ENCODE results near the gene POM121.
"Not testable (repeated sequence)": the region's sequence is repeated elsewhere in the genome, so short reads cannot be mapped to it uniquely, and the experiment has no call there.

Gene POM121

DNA sequence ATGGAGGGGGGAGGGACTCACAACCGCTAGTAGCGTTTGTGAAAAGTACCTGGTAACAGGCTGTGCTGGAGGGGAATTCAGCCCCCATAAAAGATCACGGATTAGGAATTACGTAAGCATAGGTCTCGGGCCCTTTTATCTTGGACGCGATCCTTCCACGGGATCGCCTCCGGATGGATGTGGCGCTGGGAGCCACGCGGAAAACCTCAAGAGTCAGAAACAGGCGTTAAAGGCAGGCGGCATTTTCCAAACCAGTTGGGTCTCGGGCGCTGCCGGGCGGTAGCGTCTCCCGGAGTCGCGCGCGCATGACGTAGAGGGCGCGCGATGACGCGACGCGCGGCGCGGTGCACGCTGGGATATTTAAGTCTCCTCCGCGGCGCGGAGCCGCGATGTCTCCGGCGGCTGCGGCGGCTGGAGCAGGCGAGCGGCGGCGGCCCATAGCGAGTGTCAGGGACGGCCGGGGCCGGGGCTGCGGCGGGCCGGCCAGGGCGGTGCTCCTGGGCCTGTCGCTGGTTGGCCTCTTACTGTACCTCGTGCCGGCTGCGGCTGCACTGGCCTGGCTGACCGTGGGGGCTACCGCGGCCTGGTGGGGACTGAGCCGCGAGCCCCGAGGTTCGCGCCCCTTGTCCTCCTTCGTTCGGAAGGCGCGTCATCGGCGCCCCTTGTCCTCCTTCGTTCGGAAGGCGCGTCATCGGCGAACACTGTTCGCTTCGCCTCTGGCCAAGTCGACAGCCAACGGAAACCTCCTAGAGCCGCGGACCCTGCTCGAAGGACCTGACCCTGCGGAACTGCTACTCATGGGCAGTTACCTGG is at the start of gene POM121:
POM121 (plus strand) TSS at position 363 of the 813 bp plus-strand sequence; CDS start at position 390, 27 bp downstream.
- Histone ChIP-seq H4K20me1 (ENCODE audit: insufficient read depth, low read length) (0 out of 2 replicates have a peak, but pooled peaks cover 4% of the 10 kb centered on the region), H3K36me3 (replicated peaks; ENCODE audit: low read depth, low read length) (peaks cover 7% of the 10 kb centered on the region), H3K79me2 (ENCODE audit: low read length) (peaks cover 53% of the 10 kb centered on the region), H2AFZ (ENCODE audit: low read depth, low read length) (peak within 1 kb of the TSS; percentile 78; the same call in 1 of the 2 replicates), H3K9ac (ENCODE audit: low read length) (peak within 1 kb of the TSS; percentile 83), H3K4me3 (ENCODE audit: low read length) (peak within 1 kb of the TSS; percentile 95), H3K27ac (ENCODE audit: low read length) (peak within 1 kb of the TSS; percentile 76), H3K4me2 (ENCODE audit: low read length) (peak within 1 kb of the TSS; percentile 93), H3K9me3 (ENCODE audit: insufficient read depth, low read length) (no peaks in the 10 kb centered on the region), H3K27me3 (ENCODE audit: low read depth, low read length) (no peaks in the 10 kb centered on the region), H3K4me1 (ENCODE audit: low read length) (peaks cover 6% of the 10 kb centered on the region)
- TF ChIP-seq, protein P1, sequence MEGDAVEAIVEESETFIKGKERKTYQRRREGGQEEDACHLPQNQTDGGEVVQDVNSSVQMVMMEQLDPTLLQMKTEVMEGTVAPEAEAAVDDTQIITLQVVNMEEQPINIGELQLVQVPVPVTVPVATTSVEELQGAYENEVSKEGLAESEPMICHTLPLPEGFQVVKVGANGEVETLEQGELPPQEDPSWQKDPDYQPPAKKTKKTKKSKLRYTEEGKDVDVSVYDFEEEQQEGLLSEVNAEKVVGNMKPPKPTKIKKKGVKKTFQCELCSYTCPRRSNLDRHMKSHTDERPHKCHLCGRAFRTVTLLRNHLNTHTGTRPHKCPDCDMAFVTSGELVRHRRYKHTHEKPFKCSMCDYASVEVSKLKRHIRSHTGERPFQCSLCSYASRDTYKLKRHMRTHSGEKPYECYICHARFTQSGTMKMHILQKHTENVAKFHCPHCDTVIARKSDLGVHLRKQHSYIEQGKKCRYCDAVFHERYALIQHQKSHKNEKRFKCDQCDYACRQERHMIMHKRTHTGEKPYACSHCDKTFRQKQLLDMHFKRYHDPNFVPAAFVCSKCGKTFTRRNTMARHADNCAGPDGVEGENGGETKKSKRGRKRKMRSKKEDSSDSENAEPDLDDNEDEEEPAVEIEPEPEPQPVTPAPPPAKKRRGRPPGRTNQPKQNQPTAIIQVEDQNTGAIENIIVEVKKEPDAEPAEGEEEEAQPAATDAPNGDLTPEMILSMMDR (IDR thresholded peaks at IDR 0.05; ENCODE audit: low read depth, low read length) = no peak
- TF ChIP-seq EZH2phosphoT487 (IDR thresholded peaks at IDR 0.05; ENCODE audit: low read depth) = no peak

- Histone ChIP-seq H3K79me2 (ENCODE audit: low read length) (peaks cover 29% of the 10 kb centered on the region), H3K27ac (ENCODE audit: low read length) (peak overlapping the region; percentile 39), H3K4me2 (ENCODE audit: low read length) (peak overlapping the region; percentile 68), H3K9ac (ENCODE audit: low read length) (peak overlapping the region; percentile 91), H3K4me3 (ENCODE audit: low read length) (peak overlapping the region; percentile 93)
- not testable (repeated sequence) for H4K20me1 ChIP-seq (ENCODE audit: insufficient read depth, low read length); H3K27me3 ChIP-seq (ENCODE audit: low read depth, low read length); H2AFZ ChIP-seq (ENCODE audit: low read depth, low read length); H3K4me1 ChIP-seq (ENCODE audit: low read length); H3K9me3 ChIP-seq (ENCODE audit: insufficient read depth, low read length); H3K36me3 ChIP-seq (replicated peaks; ENCODE audit: low read depth, low read length)
Observed at GRCh38 chr7:72879079-72879736, 45.7 kb upstream of the POM121 start.

- Histone ChIP-seq H3K79me2 (ENCODE audit: low read length) (peaks cover 31% of the 10 kb centered on the region), H3K9ac (ENCODE audit: low read length) (peak overlapping the region; percentile 91), H3K4me3 (ENCODE audit: low read length) (peak overlapping the region; percentile 93), H3K4me2 (ENCODE audit: low read length) (peak overlapping the region; percentile 74)
- not testable (repeated sequence) for H3K9me3 ChIP-seq (ENCODE audit: insufficient read depth, low read length); H2AFZ ChIP-seq (ENCODE audit: low read depth, low read length); H3K27ac ChIP-seq (ENCODE audit: low read length); H4K20me1 ChIP-seq (ENCODE audit: insufficient read depth, low read length); H3K27me3 ChIP-seq (ENCODE audit: low read depth, low read length); H3K4me1 ChIP-seq (ENCODE audit: low read length); H3K36me3 ChIP-seq (replicated peaks; ENCODE audit: low read depth, low read length)
Observed at GRCh38 chr7:72879737-72880215, 45.1 kb upstream of the POM121 start.

GRCh38 chr7:72891750-72892149 is 33.1 kb upstream of the POM121 start:
- peaks cover 24% of the 10 kb centered on the region for H3K79me2 ChIP-seq (ENCODE audit: low read length)

DNA sequence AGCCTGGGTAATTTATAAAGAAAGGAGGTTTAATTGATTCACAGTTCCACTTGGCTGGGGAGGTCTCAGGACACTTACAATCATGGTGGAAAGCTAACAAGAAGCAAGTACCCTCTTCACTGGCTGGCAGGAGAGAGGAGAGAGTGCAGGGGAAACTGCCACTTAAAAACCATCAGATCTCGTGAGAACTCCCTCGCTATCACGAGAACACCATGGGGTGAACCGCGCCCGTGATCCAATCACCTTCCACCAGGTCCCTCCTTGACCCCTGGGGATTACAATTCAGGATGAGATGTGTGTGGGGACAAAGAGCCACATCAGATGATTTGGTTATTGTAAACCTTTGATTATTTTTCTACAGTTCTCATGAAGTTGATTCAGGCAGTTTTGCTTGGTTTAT is 20.2 kb upstream of the POM121 start:
- not testable (repeated sequence) for H3K9me3 ChIP-seq (ENCODE audit: insufficient read depth, low read length); H3K4me3 ChIP-seq (ENCODE audit: low read length); H3K27ac ChIP-seq (ENCODE audit: low read length); H3K27me3 ChIP-seq (ENCODE audit: low read depth, low read length); H3K36me3 ChIP-seq (replicated peaks; ENCODE audit: low read depth, low read length); H2AFZ ChIP-seq (ENCODE audit: low read depth, low read length); H3K4me2 ChIP-seq (ENCODE audit: low read length); H4K20me1 ChIP-seq (ENCODE audit: insufficient read depth, low read length); H3K4me1 ChIP-seq (ENCODE audit: low read length); H3K9ac ChIP-seq (ENCODE audit: low read length)
- peaks cover 34% of the 10 kb centered on the region for H3K79me2 ChIP-seq (ENCODE audit: low read length)

More at GRCh38 chr7:72891750-72892149, 33.1 kb upstream of the POM121 start:
- H3K9me3 ChIP-seq (ENCODE audit: insufficient read depth, low read length); H3K4me2 ChIP-seq (ENCODE audit: low read length); H2AFZ ChIP-seq (ENCODE audit: low read depth, low read length); H3K27me3 ChIP-seq (ENCODE audit: low read depth, low read length); H3K4me1 ChIP-seq (ENCODE audit: low read length); H3K36me3 ChIP-seq (replicated peaks; ENCODE audit: low read depth, low read length); H3K27ac ChIP-seq (ENCODE audit: low read length); H3K9ac ChIP-seq (ENCODE audit: low read length); H4K20me1 ChIP-seq (ENCODE audit: insufficient read depth, low read length); H3K4me3 ChIP-seq (ENCODE audit: low read length): not testable (repeated sequence)

GRCh38 chr7:72908422-72908821 is 16.5 kb upstream of the POM121 start:
- not testable (repeated sequence) for H3K9ac ChIP-seq (ENCODE audit: low read length)

GRCh38 chr7:72911395-72911794 is 13.5 kb upstream of the POM121 start:
- not testable (repeated sequence) for H3K36me3 ChIP-seq (replicated peaks; ENCODE audit: low read depth, low read length); H3K9me3 ChIP-seq (ENCODE audit: insufficient read depth, low read length); H3K4me2 ChIP-seq (ENCODE audit: low read length); H4K20me1 ChIP-seq (ENCODE audit: insufficient read depth, low read length); H3K4me1 ChIP-seq (ENCODE audit: low read length); H3K9ac ChIP-seq (ENCODE audit: low read length); H3K27me3 ChIP-seq (ENCODE audit: low read depth, low read length); H3K27ac ChIP-seq (ENCODE audit: low read length); H2AFZ ChIP-seq (ENCODE audit: low read depth, low read length); H3K4me3 ChIP-seq (ENCODE audit: low read length)
- H3K79me2 ChIP-seq (ENCODE audit: low read length) = peaks cover 31% of the 10 kb centered on the region

More at GRCh38 chr7:72908422-72908821, 16.5 kb upstream of the POM121 start:
- not testable (repeated sequence) for H4K20me1 ChIP-seq (ENCODE audit: insufficient read depth, low read length); H3K4me2 ChIP-seq (ENCODE audit: low read length); H3K27ac ChIP-seq (ENCODE audit: low read length); H3K4me1 ChIP-seq (ENCODE audit: low read length); H3K27me3 ChIP-seq (ENCODE audit: low read depth, low read length); H3K36me3 ChIP-seq (replicated peaks; ENCODE audit: low read depth, low read length); H3K9me3 ChIP-seq (ENCODE audit: insufficient read depth, low read length); H2AFZ ChIP-seq (ENCODE audit: low read depth, low read length); H3K4me3 ChIP-seq (ENCODE audit: low read length)
- H3K79me2 ChIP-seq (ENCODE audit: low read length) = peaks cover 37% of the 10 kb centered on the region

DNA sequence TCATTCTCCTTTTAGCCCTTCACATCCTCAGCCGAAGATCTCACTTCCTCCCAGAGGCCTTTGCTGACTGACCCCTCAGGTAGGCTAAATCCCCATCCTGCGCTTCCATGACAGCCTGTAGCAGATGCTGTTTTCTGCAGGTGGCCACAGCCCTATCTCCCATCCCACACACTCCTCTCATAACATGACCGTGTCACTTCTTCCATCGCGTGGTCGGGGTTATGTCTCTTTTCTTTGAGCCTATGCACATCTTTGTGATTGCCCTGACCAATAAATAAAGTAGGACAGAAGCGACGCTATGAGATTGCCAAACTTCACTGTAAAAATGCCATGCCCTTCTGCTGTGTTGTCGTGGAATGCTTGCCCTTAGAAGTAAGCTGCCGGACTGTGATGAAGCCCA is 11.1 kb upstream of the POM121 start:
- not testable (repeated sequence) for H3K27me3 ChIP-seq (ENCODE audit: low read depth, low read length); H3K36me3 ChIP-seq (replicated peaks; ENCODE audit: low read depth, low read length); H3K9me3 ChIP-seq (ENCODE audit: insufficient read depth, low read length); H4K20me1 ChIP-seq (ENCODE audit: insufficient read depth, low read length); H3K4me3 ChIP-seq (ENCODE audit: low read length); H3K27ac ChIP-seq (ENCODE audit: low read length); H3K4me2 ChIP-seq (ENCODE audit: low read length); H3K4me1 ChIP-seq (ENCODE audit: low read length); H2AFZ ChIP-seq (ENCODE audit: low read depth, low read length); H3K9ac ChIP-seq (ENCODE audit: low read length)
- peaks cover 31% of the 10 kb centered on the region for H3K79me2 ChIP-seq (ENCODE audit: low read length)

All from OCI-LY3 (cell line).